Trophoblast cell (in vitro differentiated cells and primary cell): ENCODE data around the gene SARM1.

Source experiments
- DNase-seq, 2 donors: peaks; one replicate each; pipeline ENCODE4 v3.0.0-alpha.2; 2016
- H2AFZ ChIP-seq: 2 replicates; pipeline ENCODE4 v1.6.1; 2013; ENCODE audit warnings: low read length, moderate library complexity, mild to moderate bottlenecking; ENCODE audit not compliant: insufficient read depth, poor library complexity
- H2AK5ac ChIP-seq: 2 replicates; pipeline ENCODE4 v1.6.1; 2013; ENCODE audit warnings: mild to moderate bottlenecking, low read length
- H2BK120ac ChIP-seq: 2 replicates; pipeline ENCODE4 v1.6.1; 2013; ENCODE audit warnings: low read length, mild to moderate bottlenecking, moderate library complexity; ENCODE audit not compliant: insufficient read depth, poor library complexity
- H2BK12ac ChIP-seq: 2 replicates; pipeline ENCODE4 v1.6.1; 2013; ENCODE audit warnings: mild to moderate bottlenecking, low read length, moderate library complexity
- H2BK5ac ChIP-seq: 2 replicates; pipeline ENCODE4 v1.6.1; 2013; ENCODE audit warnings: low read length, low read depth, moderate library complexity, mild to moderate bottlenecking; ENCODE audit not compliant: poor library complexity
- H3K14ac ChIP-seq: 2 replicates; pipeline ENCODE4 v1.6.1; 2013; ENCODE audit warnings: mild to moderate bottlenecking, low read length
- H3K18ac ChIP-seq: 2 replicates; pipeline ENCODE4 v1.6.1; 2013; ENCODE audit warnings: mild to moderate bottlenecking, low read length
- H3K23ac ChIP-seq: 2 replicates; pipeline ENCODE4 v1.6.1; 2013; ENCODE audit warnings: low read length
- H3K27ac ChIP-seq: 2 replicates; pipeline ENCODE4 v1.5.1; 2013; ENCODE audit warnings: low read depth, mild to moderate bottlenecking, inconsistent platforms, low read length, moderate library complexity
- H3K27me3 ChIP-seq: 2 replicates; pipeline ENCODE4 v1.6.1; 2013; ENCODE audit warnings: inconsistent platforms, mild to moderate bottlenecking, low read length, moderate library complexity; ENCODE audit not compliant: insufficient read depth
- H3K36me3 ChIP-seq, 2 experiments: 1 replicate in 1 of 2; 2 replicates in 1 of 2; pipeline ENCODE4 v1.6.1; 2013; ENCODE audit warnings: low read length in 2 of 2, mild to moderate bottlenecking in 2 of 2, moderate library complexity in 1 of 2; ENCODE audit not compliant: insufficient read depth in 2 of 2, control insufficient read depth in 1 of 2
- H3K4ac ChIP-seq: 2 replicates; pipeline ENCODE4 v1.6.1; 2013; ENCODE audit warnings: low read depth, mild to moderate bottlenecking, low read length, moderate library complexity
- H3K4me1 ChIP-seq, 2 experiments: 1 replicate in 1 of 2; 2 replicates in 1 of 2; pipeline ENCODE4 v1.6.1; 2013; ENCODE audit warnings: low read length in 2 of 2, mild to moderate bottlenecking in 2 of 2, moderate library complexity in 1 of 2; ENCODE audit not compliant: insufficient read depth in 2 of 2, control insufficient read depth in 1 of 2
- H3K4me2 ChIP-seq: 2 replicates; pipeline ENCODE4 v1.6.1; 2013; ENCODE audit warnings: inconsistent platforms, mild to moderate bottlenecking, low read length, moderate library complexity
- H3K4me3 ChIP-seq: 2 replicates; pipeline ENCODE4 v1.5.1; 2013; ENCODE audit warnings: mild to moderate bottlenecking, low read depth, low read length, inconsistent platforms
- H3K79me1 ChIP-seq: one replicate; pipeline ENCODE4 v1.6.1; 2013; ENCODE audit warnings: low read length
- H3K79me2 ChIP-seq: 2 replicates; pipeline ENCODE4 v1.6.1; 2013; ENCODE audit warnings: low read length, mild to moderate bottlenecking; ENCODE audit not compliant: control insufficient read depth, insufficient read depth, poor library complexity
- H3K9ac ChIP-seq: 2 replicates; pipeline ENCODE4 v1.6.1; 2013; ENCODE audit warnings: mild to moderate bottlenecking, low read length
- H3K9me3 ChIP-seq: 2 replicates; pipeline ENCODE4 v1.6.1; 2013; ENCODE audit warnings: low read depth, mild to moderate bottlenecking, control low read depth, inconsistent platforms, low read length; ENCODE audit not compliant: insufficient read depth
- H4K12ac ChIP-seq: 2 replicates; pipeline ENCODE4 v1.6.1; 2013; ENCODE audit warnings: low read depth, mild to moderate bottlenecking, low read length, moderate library complexity
- H4K8ac ChIP-seq: 2 replicates; pipeline ENCODE4 v1.6.1; 2013; ENCODE audit warnings: low read depth, mild to moderate bottlenecking, low read length, moderate library complexity
- H4K91ac ChIP-seq: one replicate; pipeline ENCODE4 v1.6.1; 2013; ENCODE audit warnings: low read depth, mild to moderate bottlenecking, low read length, moderate library complexity
- WGBS: extraction: QIAGEN DNeasy Blood & Tissue Kit; methylation state at CpG from one replicate; pipeline ENCODE4 v1.1.7; 2013; ENCODE audit warnings: missing lambda C conversion rate; ENCODE audit not compliant: insufficient read length, insufficient coverage; ENCODE audit errors: extremely low coverage; 5-methylcytosine and 5-hydroxymethylcytosine counted together

SARM1 gene

DNA sequence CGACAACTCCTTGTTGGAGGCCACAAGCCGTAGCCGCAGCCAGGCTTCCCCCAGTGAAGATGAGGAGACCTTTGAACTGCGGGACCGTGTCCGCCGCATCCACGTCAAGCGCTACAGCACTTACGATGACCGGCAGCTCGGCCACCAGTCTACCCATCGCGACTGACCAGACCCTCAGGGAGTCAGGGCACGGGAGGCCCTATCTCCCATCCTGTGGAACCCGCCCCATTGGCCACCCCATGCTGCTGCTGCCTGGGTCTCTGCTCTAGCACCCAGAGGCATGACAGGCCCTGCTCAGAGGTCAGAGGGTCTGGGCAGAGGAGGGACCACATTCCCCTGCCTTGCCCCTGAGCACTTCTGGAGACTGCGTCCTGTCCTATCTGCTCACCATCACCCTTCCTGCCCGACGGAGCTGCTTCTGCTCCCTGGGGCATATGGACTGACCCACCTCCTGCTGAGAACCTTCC, 27.0 kb upstream of the SARM1 start:
- no peak overlapping the region for H3K23ac ChIP-seq
- no peak overlapping the region for H2BK12ac ChIP-seq
- no peak overlapping the region for H2BK120ac ChIP-seq
- H3K4me3 ChIP-seq = no peak overlapping the region
- H4K12ac ChIP-seq = no peak overlapping the region
- H2BK5ac ChIP-seq = no peak overlapping the region
- WGBS = no CpG with 5 or more reads among the region's 19 CpGs
- no peak overlapping the region for H3K9ac ChIP-seq
- H4K91ac ChIP-seq = no peak overlapping the region
- H3K4me2 ChIP-seq = no peak overlapping the region
- no peak overlapping the region for H2AFZ ChIP-seq
- H3K14ac ChIP-seq = no peak overlapping the region
- H3K79me1 ChIP-seq = no peaks in the 10 kb centered on the region
- no peaks in the 10 kb centered on the region for H3K27me3 ChIP-seq
- H3K9me3 ChIP-seq = peaks cover 2% of the 10 kb centered on the region
- H3K79me2 ChIP-seq = no peaks in the 10 kb centered on the region
- H2AK5ac ChIP-seq = no peak overlapping the region
- no peak overlapping the region for H3K18ac ChIP-seq
- H3K27ac ChIP-seq = no peak overlapping the region
- peaks cover 74 to 90% of the 10 kb centered on the region in 2 experiments for H3K36me3 ChIP-seq
- peaks cover 2 to 8% of the 10 kb centered on the region in 2 experiments for H3K4me1 ChIP-seq
- no peak overlapping the region for H3K4ac ChIP-seq
- no peak overlapping the region for H4K8ac ChIP-seq
- DNase-seq = no peak

DNA sequence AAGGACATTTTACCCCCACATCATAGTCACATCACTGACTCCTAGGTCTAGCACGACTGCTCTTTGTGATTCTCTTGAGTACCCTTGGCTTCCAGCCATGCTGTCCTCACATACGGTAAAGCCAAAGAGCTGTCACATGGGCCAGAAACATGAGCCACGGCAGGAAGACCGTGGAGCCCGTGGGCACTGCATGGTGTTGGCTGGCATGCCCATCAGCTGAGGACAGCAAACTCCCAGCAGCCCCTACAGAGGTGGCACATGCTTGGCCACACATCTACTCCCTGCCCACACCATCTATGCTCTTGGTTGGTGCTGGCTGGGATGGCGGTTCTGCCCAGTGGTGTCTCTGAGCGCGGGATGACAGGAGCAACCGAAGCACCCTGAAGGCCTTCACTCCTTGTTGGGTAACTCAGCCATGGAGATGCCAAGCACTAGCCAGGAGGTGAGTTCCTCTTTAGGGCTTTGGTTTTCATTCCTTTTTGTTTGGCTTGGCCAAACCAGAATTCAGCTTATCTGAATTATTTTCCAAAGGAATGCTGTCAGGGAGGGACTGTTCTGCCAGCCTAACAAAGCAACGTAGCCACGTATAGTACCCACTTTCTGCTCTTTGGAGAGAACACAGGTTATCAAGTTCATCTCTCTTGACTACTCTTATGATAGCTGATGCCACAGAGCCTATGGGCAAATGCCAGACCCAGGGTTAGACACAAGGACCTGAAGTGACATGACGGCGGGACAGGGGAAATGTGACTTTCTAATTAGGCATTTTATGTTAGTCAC, 25.9 kb upstream of the SARM1 start:
- no peak overlapping the region for H2BK5ac ChIP-seq
- no CpG with 5 or more reads among the region's 13 CpGs for WGBS

DNA sequence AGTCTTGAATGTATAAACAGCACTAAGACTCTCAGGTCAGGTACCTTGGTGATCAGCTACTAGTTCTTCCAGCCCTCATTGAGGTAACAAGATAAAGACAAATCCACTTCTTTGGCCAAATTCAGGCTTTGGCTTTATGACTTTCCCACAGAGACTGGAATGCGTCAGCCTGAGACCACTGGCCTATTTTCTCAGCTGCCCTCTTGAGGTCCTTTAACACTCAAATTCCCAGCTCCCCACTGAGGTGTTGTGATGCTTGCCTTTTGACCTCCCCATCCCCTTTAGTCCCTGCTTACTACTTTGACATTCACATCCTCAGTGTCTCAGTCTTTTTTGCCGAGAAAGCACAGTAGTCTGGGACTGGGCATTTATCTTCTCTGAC, 25.3 kb upstream of the SARM1 start:
- no peak overlapping the region for H4K8ac ChIP-seq
- no peak overlapping the region for H4K91ac ChIP-seq
- no peak overlapping the region for H2AFZ ChIP-seq

More for the DNA sequence above, 25.9 kb upstream of the SARM1 start:
- H4K12ac ChIP-seq = no peak overlapping the region
- H3K4me3 ChIP-seq = no peak overlapping the region
- H2AK5ac ChIP-seq = no peak overlapping the region
- H3K18ac ChIP-seq = no peak overlapping the region
- no peaks in the 10 kb centered on the region for H3K79me2 ChIP-seq
- H4K8ac ChIP-seq = no peak overlapping the region
- no peak overlapping the region for H3K4me2 ChIP-seq
- H3K79me1 ChIP-seq = no peaks in the 10 kb centered on the region
- H3K36me3 ChIP-seq = peaks cover 68 to 85% of the 10 kb centered on the region in 2 experiments
- peak; percentile 77 for DNase-seq
- no peaks in the 10 kb centered on the region for H3K27me3 ChIP-seq
- no peak overlapping the region for H3K14ac ChIP-seq
- no peak overlapping the region for H2BK120ac ChIP-seq
- no peak overlapping the region for H3K27ac ChIP-seq
- no peak overlapping the region for H3K23ac ChIP-seq
- no peaks in the 10 kb centered on the region for H3K9me3 ChIP-seq
- H2BK12ac ChIP-seq = no peak overlapping the region
- peaks cover 2 to 8% of the 10 kb centered on the region in 2 experiments for H3K4me1 ChIP-seq
- no peak overlapping the region for H3K4ac ChIP-seq
- no peak overlapping the region for H4K91ac ChIP-seq
- no peak overlapping the region for H3K9ac ChIP-seq
- H2AFZ ChIP-seq = no peak overlapping the region

DNA sequence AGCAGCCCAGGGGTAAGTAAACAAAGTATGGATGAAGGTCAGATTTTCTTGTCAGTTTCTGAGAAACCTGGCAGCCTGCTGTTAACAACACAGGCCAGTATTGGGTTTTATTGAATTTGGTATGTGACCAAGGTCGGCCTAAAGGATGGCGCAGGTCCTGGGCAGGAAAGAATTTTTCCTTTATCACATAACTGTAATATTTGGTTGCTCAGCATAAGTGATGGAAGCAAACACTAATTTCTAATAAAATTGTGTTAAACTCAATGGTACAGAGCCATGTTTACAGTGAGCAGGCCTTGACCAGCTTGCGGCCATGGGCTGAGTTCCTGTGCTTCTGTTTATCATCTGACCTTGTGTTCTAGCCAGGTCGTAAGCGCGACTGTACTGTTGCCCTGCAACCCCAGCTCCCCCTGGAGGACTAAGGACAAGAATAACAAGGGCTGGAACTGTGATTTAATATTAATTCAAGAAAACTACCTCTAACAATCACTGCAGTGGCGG, 24.7 kb upstream of the SARM1 start:
- Histone ChIP-seq H3K27me3 (no peaks in the 10 kb centered on the region), H3K4me3 (no peak overlapping the region), H3K36me3 (peaks cover 68 to 85% of the 10 kb centered on the region in 2 experiments), H3K27ac (no peak overlapping the region), H3K79me2 (no peaks in the 10 kb centered on the region), H3K79me1 (no peaks in the 10 kb centered on the region), H2BK120ac (no peak overlapping the region), H3K4me1 (peaks cover 2 to 8% of the 10 kb centered on the region in 2 experiments), H3K4me2 (no peak overlapping the region), H3K9ac (no peak overlapping the region), H2BK12ac (no peak overlapping the region), H2BK5ac (no peak overlapping the region), H3K9me3 (no peaks in the 10 kb centered on the region), H2AFZ (no peak overlapping the region), H2AK5ac (no peak overlapping the region), H4K12ac (no peak overlapping the region), H3K18ac (no peak overlapping the region), H3K4ac (no peak overlapping the region), H4K8ac (no peak overlapping the region), H4K91ac (no peak overlapping the region), H3K14ac (no peak overlapping the region), H3K23ac (no peak overlapping the region)
- DNase-seq = peak in 1 of 2 donors; percentile 46
- no CpG with 5 or more reads among the region's 7 CpGs for WGBS

More for the DNA sequence above, 25.3 kb upstream of the SARM1 start:
- WGBS = no CpG with 5 or more reads among the region's 2 CpGs
- Histone ChIP-seq H2AK5ac (no peak overlapping the region), H3K4me3 (no peak overlapping the region), H2BK120ac (no peak overlapping the region), H3K14ac (no peak overlapping the region), H3K9ac (no peak overlapping the region), H3K79me1 (no peaks in the 10 kb centered on the region), H3K4me2 (no peak overlapping the region), H4K12ac (no peak overlapping the region), H3K18ac (no peak overlapping the region), H3K23ac (no peak overlapping the region), H3K27me3 (no peaks in the 10 kb centered on the region), H3K4ac (no peak overlapping the region), H3K4me1 (peaks cover 2 to 8% of the 10 kb centered on the region in 2 experiments), H3K36me3 (peaks cover 68 to 85% of the 10 kb centered on the region in 2 experiments), H2BK12ac (no peak overlapping the region), H3K79me2 (no peaks in the 10 kb centered on the region), H3K9me3 (no peaks in the 10 kb centered on the region), H2BK5ac (no peak overlapping the region), H3K27ac (peak overlapping the region; percentile 21)
- DNase-seq = no peak
